ENCODE data around the gene KRT12. TPM values are rescaled to one million over a fixed set of nuclear protein-coding genes. Genes with fewer than 3 reads are reported as not detected.
A peak's percentile ranks its signal among the peaks of the same experiment; 100 is the strongest.
"Not testable (repeated sequence)": the region's sequence is repeated elsewhere in the genome, so short reads cannot be mapped to it uniquely, and the experiment has no call there.

KRT12 gene
- total RNA-seq, 1 donor from 2014 or later = not detected

DNA sequence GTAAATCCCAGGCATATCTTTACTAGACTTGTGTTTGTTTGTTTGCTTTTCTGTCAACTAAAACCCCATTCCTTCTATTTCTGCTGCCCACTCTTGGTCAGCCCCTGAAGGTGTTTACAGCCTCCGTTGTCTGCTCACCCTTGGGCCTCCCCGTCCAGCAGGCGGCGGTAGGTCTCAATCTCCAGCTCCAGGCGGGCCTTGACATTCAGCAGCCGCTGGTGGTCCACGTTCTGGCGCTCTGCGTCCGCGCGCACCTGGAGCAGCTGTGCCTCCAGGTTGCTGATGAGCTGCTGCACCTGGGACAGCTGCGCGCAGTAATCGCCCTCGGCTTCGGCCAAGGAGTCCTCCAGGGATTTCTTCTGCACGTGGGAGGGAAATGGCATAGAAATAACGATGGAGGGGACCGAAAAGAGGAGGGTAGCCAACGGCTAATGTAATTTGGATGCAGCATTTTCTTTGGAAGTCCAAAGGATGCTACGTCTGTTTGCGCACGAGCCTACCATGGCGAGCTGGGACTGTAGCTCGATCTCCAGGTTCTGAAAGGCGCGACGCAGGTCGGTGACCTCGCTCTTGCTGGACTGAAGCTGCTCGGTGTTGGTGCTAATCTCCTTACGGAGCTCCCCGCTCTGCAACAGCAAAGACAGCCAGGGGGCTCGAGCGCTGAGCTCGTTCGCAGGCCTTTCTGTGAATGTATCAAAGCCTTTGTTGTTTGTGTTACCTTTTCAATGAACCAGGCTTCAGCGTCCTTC lies 3.9 kb downstream of the KRT12 start:
- H3K36me3 Mint-ChIP-seq (ENCODE audit: insufficient read depth) = no peaks in the 10 kb centered on the region
- peak; percentile 54 for DNase-seq (ENCODE audit: low spot score, unreplicated experiment)
- H3K27ac Mint-ChIP-seq = no peak overlapping the region
- no peaks in the 10 kb centered on the region for H3K9me3 Mint-ChIP-seq (ENCODE audit: low read depth)
- H3K4me3 Mint-ChIP-seq (ENCODE audit: low read depth) = no peak overlapping the region
- peaks cover 6% of the 10 kb centered on the region for H3K27me3 Mint-ChIP-seq
- TF ChIP-seq, protein P1, sequence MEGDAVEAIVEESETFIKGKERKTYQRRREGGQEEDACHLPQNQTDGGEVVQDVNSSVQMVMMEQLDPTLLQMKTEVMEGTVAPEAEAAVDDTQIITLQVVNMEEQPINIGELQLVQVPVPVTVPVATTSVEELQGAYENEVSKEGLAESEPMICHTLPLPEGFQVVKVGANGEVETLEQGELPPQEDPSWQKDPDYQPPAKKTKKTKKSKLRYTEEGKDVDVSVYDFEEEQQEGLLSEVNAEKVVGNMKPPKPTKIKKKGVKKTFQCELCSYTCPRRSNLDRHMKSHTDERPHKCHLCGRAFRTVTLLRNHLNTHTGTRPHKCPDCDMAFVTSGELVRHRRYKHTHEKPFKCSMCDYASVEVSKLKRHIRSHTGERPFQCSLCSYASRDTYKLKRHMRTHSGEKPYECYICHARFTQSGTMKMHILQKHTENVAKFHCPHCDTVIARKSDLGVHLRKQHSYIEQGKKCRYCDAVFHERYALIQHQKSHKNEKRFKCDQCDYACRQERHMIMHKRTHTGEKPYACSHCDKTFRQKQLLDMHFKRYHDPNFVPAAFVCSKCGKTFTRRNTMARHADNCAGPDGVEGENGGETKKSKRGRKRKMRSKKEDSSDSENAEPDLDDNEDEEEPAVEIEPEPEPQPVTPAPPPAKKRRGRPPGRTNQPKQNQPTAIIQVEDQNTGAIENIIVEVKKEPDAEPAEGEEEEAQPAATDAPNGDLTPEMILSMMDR (IDR thresholded peaks at IDR 0.05; ENCODE audit: unreplicated experiment) = peak; percentile 59
- no peaks in the 10 kb centered on the region for H3K4me1 Mint-ChIP-seq (ENCODE audit: low read depth)

- Mint-ChIP-seq H3K4me1 (ENCODE audit: low read depth) (no peaks in the 10 kb centered on the region), H3K27me3 (peaks cover 6% of the 10 kb centered on the region), H3K27ac (no peak overlapping the region), H3K36me3 (ENCODE audit: insufficient read depth) (no peaks in the 10 kb centered on the region), H3K4me3 (ENCODE audit: low read depth) (no peak overlapping the region), H3K9me3 (ENCODE audit: low read depth) (no peaks in the 10 kb centered on the region)
- no peak for DNase-seq (ENCODE audit: low spot score, unreplicated experiment)
- TF ChIP-seq, protein P1 (IDR thresholded peaks at IDR 0.05; ENCODE audit: unreplicated experiment) = no peak
Observed at GRCh38 chr17:40859536-40859935, 7.5 kb downstream of the KRT12 start.

- H3K9me3 Mint-ChIP-seq (ENCODE audit: low read depth); H3K4me1 Mint-ChIP-seq (ENCODE audit: low read depth); DNase-seq (ENCODE audit: low spot score, unreplicated experiment); H3K27ac Mint-ChIP-seq; H3K27me3 Mint-ChIP-seq; H3K36me3 Mint-ChIP-seq (ENCODE audit: insufficient read depth); H3K4me3 Mint-ChIP-seq (ENCODE audit: low read depth): not testable (repeated sequence)
Observed at GRCh38 chr17:40858667-40859066, 8.4 kb downstream of the KRT12 start.

DNA sequence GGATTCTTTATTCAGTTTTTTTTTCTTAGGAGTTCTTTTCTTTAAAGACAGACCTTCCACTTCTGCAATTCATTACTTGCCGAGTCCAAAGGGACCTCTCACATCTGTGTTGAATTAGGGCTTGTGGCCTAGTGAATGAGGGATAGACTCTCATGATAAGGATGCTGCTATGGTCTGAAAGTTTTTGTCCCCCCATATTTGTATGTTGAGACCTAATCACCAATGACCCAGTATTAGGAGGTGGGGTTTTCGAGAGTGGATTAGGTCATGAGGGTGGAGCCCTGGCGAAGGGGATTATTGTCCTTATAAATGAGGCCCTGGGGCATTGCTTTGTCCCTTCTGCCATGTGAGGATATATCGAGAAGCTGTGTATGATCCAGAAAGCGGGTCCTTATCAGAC lies 9.5 kb downstream of the KRT12 start:
- no peaks in the 10 kb centered on the region for H3K9me3 Mint-ChIP-seq (ENCODE audit: low read depth)
- H3K36me3 Mint-ChIP-seq (ENCODE audit: insufficient read depth) = no peaks in the 10 kb centered on the region
- peaks cover under 1% of the 10 kb centered on the region for H3K27me3 Mint-ChIP-seq
- no peak overlapping the region for H3K27ac Mint-ChIP-seq
- DNase-seq (ENCODE audit: low spot score, unreplicated experiment) = no peak
- TF ChIP-seq, protein P1 (IDR thresholded peaks at IDR 0.05; ENCODE audit: unreplicated experiment) = no peak
- no peak overlapping the region for H3K4me3 Mint-ChIP-seq (ENCODE audit: low read depth)
- H3K4me1 Mint-ChIP-seq (ENCODE audit: low read depth) = peaks cover 1% of the 10 kb centered on the region

DNA sequence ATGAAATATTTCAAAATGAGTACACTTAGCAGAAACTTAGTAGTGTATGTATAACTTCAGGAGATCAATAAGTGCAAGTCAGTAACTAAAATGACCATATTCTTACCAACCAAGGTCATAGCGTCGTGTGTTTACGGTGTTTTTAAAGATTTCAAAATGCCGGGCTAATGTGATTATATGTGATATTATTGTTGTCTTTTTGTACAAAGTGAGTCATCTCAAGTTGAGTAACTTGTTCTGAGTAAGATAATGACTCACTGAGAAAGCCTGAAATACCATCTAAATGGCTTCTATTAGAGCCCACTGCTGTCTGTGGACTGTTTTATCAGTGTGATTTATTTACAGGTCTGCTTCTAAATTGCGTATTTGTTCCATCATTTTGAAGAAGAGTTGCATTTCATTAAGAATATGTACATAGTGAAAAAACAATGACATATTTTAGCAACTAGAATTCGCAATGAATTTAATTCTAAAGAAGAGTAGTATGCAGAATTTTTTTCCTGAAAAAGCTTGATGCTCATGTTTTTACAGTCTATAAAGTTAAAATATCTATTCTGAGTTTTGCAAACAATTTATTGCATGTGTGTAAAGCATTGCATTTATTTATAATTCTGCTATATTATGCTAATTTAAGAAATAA lies 12.7 kb downstream of the KRT12 start:
- Mint-ChIP-seq H3K4me1 (ENCODE audit: low read depth) (peaks cover 1% of the 10 kb centered on the region), H3K27me3 (peaks cover 3% of the 10 kb centered on the region), H3K36me3 (ENCODE audit: insufficient read depth) (no peaks in the 10 kb centered on the region), H3K9me3 (ENCODE audit: low read depth) (no peaks in the 10 kb centered on the region), H3K27ac (no peak overlapping the region), H3K4me3 (ENCODE audit: low read depth) (no peak overlapping the region)
- DNase-seq (ENCODE audit: low spot score, unreplicated experiment) = no peak
- TF ChIP-seq, protein P1 (IDR thresholded peaks at IDR 0.05; ENCODE audit: unreplicated experiment) = no peak

- Mint-ChIP-seq H3K27me3 (peaks cover 12% of the 10 kb centered on the region), H3K36me3 (ENCODE audit: insufficient read depth) (no peaks in the 10 kb centered on the region), H3K4me3 (ENCODE audit: low read depth) (no peak overlapping the region), H3K4me1 (ENCODE audit: low read depth) (peaks cover 1% of the 10 kb centered on the region), H3K27ac (no peak overlapping the region), H3K9me3 (ENCODE audit: low read depth) (no peaks in the 10 kb centered on the region)
- TF ChIP-seq, protein P1 (IDR thresholded peaks at IDR 0.05; ENCODE audit: unreplicated experiment) = no peak
- DNase-seq (ENCODE audit: low spot score, unreplicated experiment) = no peak
Observed at GRCh38 chr17:40852364-40852763, 14.7 kb downstream of the KRT12 start.
